Naive thymus-derived CD4-positive, alpha-beta T cell (primary cell): ENCODE data around the gene CDH13. TPM values are rescaled to one million over a fixed set of nuclear protein-coding genes. Genes with fewer than 3 reads are reported as not detected.

Source experiments
- ATAC-seq: fragments of 150-1000 bp; cut with Tn5 transposase; 2 replicates; pipeline ENCODE4 v1.10.0; 2021; ENCODE audit warnings: mild to moderate bottlenecking, moderate library complexity
- CTCF ChIA-PET: fragments of 350-600 bp; sonication (Branson Sonifier 250); formaldehyde crosslinking; loops from one replicate; lab custom pipeline; 2021; ENCODE audit warnings: antibody characterized with exemption; lab: Charles Lee
- POLR2A ChIA-PET: fragments of 350-600 bp; sonication (Branson Sonifier 250); formaldehyde crosslinking; loops from one replicate; lab custom pipeline; 2021; ENCODE audit warnings: antibody characterized with exemption, inconsistent platforms; lab: Charles Lee
- DNase-seq, 9 donors: peaks; one replicate each; pipeline versions ENCODE4 v3.0.0 to v3.0.0-alpha.2; 2020 to 2022; ENCODE audit warnings: mixed read lengths in 1 of 9
- H3K27ac ChIP-seq: one replicate; pipeline ENCODE4 v1.7.0; 2013; ENCODE audit warnings: mild to moderate bottlenecking, low read depth, low read length, moderate library complexity
- H3K27me3 ChIP-seq, 2 donors: one replicate each; pipeline ENCODE4 v1.7.0; 2013; ENCODE audit warnings: low read length in 2 of 2, mild to moderate bottlenecking in 2 of 2, moderate library complexity in 2 of 2; ENCODE audit not compliant: control insufficient read depth in 2 of 2, insufficient read depth in 2 of 2
- H3K36me3 ChIP-seq, 3 experiments: 1 replicate in 2 of 3; 2 replicates in 1 of 3; pipeline ENCODE4 v1.7.0; 2013; ENCODE audit warnings: low read length in 3 of 3, mild to moderate bottlenecking in 3 of 3, moderate library complexity in 1 of 3; ENCODE audit not compliant: insufficient read depth in 3 of 3, control insufficient read depth in 2 of 3
- H3K4me1 ChIP-seq, 2 donors: one replicate each; pipeline ENCODE4 v1.7.0; 2013; ENCODE audit warnings: low read length in 2 of 2, mild to moderate bottlenecking in 2 of 2, moderate library complexity in 1 of 2; ENCODE audit not compliant: control insufficient read depth in 2 of 2, insufficient read depth in 2 of 2
- H3K4me3 ChIP-seq: 2 replicates; pipeline ENCODE4 v1.7.0; 2013; ENCODE audit warnings: mild to moderate bottlenecking, low read length
- H3K9me3 ChIP-seq, 3 experiments: 1 replicate in 2 of 3; 2 replicates in 1 of 3; pipeline ENCODE4 v1.7.0; 2013; ENCODE audit warnings: low read length in 3 of 3; ENCODE audit not compliant: control insufficient read depth in 2 of 3
- H3K27ac Mint-ChIP-seq, 9 donors: one replicate each; pipeline ENCODE4 v1.8.0; 2020 to 2022; ENCODE audit warnings: mixed read lengths in 9 of 9, mild to moderate bottlenecking in 8 of 9, moderate library complexity in 5 of 9, inconsistent platforms in 2 of 9
- H3K27me3 Mint-ChIP-seq, 5 donors: one replicate each; pipeline ENCODE4 v1.8.0; 2021 to 2022; ENCODE audit warnings: mixed read lengths in 5 of 5, mild to moderate bottlenecking in 1 of 5
- H3K36me3 Mint-ChIP-seq, 5 donors: one replicate each; pipeline ENCODE4 v1.8.0; 2020 to 2022; ENCODE audit warnings: mixed read lengths in 5 of 5, mild to moderate bottlenecking in 3 of 5, inconsistent platforms in 1 of 5
- H3K4me1 Mint-ChIP-seq, 7 donors: one replicate each; pipeline ENCODE4 v1.8.0; 2020 to 2022; ENCODE audit warnings: mixed read lengths in 7 of 7, mild to moderate bottlenecking in 3 of 7, inconsistent platforms in 1 of 7
- H3K4me3 Mint-ChIP-seq, 10 donors: one replicate each; pipeline ENCODE4 v1.8.0; 2020 to 2022; ENCODE audit warnings: mild to moderate bottlenecking in 10 of 10, mixed read lengths in 10 of 10, moderate library complexity in 6 of 10, inconsistent platforms in 2 of 10
- H3K9me3 Mint-ChIP-seq, 11 donors: one replicate each; pipeline ENCODE4 v1.8.0; 2020 to 2022; ENCODE audit warnings: mixed read lengths in 11 of 11, mild to moderate bottlenecking in 4 of 11, inconsistent platforms in 1 of 11, moderate library complexity in 1 of 11
- intact Hi-C, 2 donors: fragments of 100-400 bp; cut with micrococcal nuclease; formaldehyde crosslinking; loops; one replicate each; pipeline ENCODE4 v1.15.1; 2023
- polyA plus RNA-seq, 2 donors: library from polyadenylated mRNA; unstranded; fragments of 300-500 nt; fragmentation: Illumina TruSeq; gene quantifications; one replicate each; pipeline ENCODE4 v1.2.3, GENCODE V29; 2021
- total RNA-seq, 6 experiments: library from RNA in 5 of 6; stranded (reverse) in 5 of 6; gene quantifications; 1 replicate in 5 of 6; 2 replicates in 1 of 6; pipeline ENCODE4 v1.2.3 and lab custom pipeline; 2021 to 2026

The CDH13 gene
- total and polyA plus RNA-seq, 7 experiments from 2014 or later = not detected

- Mint-ChIP-seq H3K27ac (no peak overlapping the region), H3K4me3 (no peak overlapping the region), H3K27me3 (peaks cover 0 to 25% (median 3%) of the 10 kb centered on the region in 5 donors), H3K4me1 (no peaks in the 10 kb centered on the region), H3K9me3 (peaks cover 0 to 7% (median 0%) of the 10 kb centered on the region in 11 donors), H3K36me3 (no peaks in the 10 kb centered on the region)
- H3K27me3 ChIP-seq = no peaks in the 10 kb centered on the region
- ATAC-seq (no peak), DNase-seq (no peak)
- H3K27ac ChIP-seq = no peak overlapping the region
- H3K4me3 ChIP-seq = no peak overlapping the region
- ChIA-PET POLR2A (no interaction called here), CTCF (no interaction called here)
- H3K36me3 ChIP-seq = no peaks in the 10 kb centered on the region
- intact Hi-C loops = no loop called here
- H3K4me1 ChIP-seq = no peaks in the 10 kb centered on the region
- H3K9me3 ChIP-seq = no peaks in the 10 kb centered on the region
Observed at GRCh38 chr16:83302853-83303252, 676.1 kb downstream of the CDH13 start.

- peaks cover 0 to 3% (median 0%) of the 10 kb centered on the region in 11 donors for H3K9me3 Mint-ChIP-seq
- H3K36me3 Mint-ChIP-seq = no peaks in the 10 kb centered on the region
- H3K4me1 ChIP-seq = no peaks in the 10 kb centered on the region
- no peaks in the 10 kb centered on the region for H3K36me3 ChIP-seq
- intact Hi-C loops = no loop called here
- peaks cover 2 to 31% (median 6%) of the 10 kb centered on the region in 5 donors for H3K27me3 Mint-ChIP-seq
- DNase-seq (no peak), ATAC-seq (no peak)
- POLR2A ChIA-PET = no interaction called here
- no peaks in the 10 kb centered on the region for H3K27me3 ChIP-seq
- no peak overlapping the region for H3K27ac Mint-ChIP-seq
- H3K4me1 Mint-ChIP-seq = no peaks in the 10 kb centered on the region
- H3K9me3 ChIP-seq = no peaks in the 10 kb centered on the region
- H3K4me3 Mint-ChIP-seq = no peak overlapping the region
- CTCF ChIA-PET = no interaction called here
- H3K4me3 ChIP-seq = no peak overlapping the region
- no peak overlapping the region for H3K27ac ChIP-seq
Observed at GRCh38 chr16:83305092-83305491, 678.3 kb downstream of the CDH13 start.

GRCh38 chr16:83306961-83307593 is 680.3 kb downstream of the CDH13 start:
- Histone ChIP-seq H3K4me3 (no peak overlapping the region), H3K27ac (no peak overlapping the region), H3K27me3 (no peaks in the 10 kb centered on the region), H3K36me3 (no peaks in the 10 kb centered on the region), H3K9me3 (no peaks in the 10 kb centered on the region), H3K4me1 (no peaks in the 10 kb centered on the region)
- Mint-ChIP-seq H3K36me3 (no peaks in the 10 kb centered on the region), H3K4me1 (no peaks in the 10 kb centered on the region), H3K27ac (no peak overlapping the region), H3K9me3 (peaks cover 0 to 5% (median 0%) of the 10 kb centered on the region in 11 donors), H3K27me3 (peaks cover 2 to 31% (median 6%) of the 10 kb centered on the region in 5 donors), H3K4me3 (no peak overlapping the region)
- DNase-seq (no peak), ATAC-seq (no peak)
- ChIA-PET CTCF (no interaction called here), POLR2A (interaction anchor here (0.7 kb wide), 1 partner anchor 84 kb away, joined by 3 read pairs; no protein-coding TSS in a partner anchor)
- intact Hi-C loops = no loop called here

GRCh38 chr16:83307594-83307992 is 680.8 kb downstream of the CDH13 start:
- no peak overlapping the region for H3K4me3 ChIP-seq
- no peak for ATAC-seq
- no peaks in the 10 kb centered on the region for H3K9me3 ChIP-seq
- no peaks in the 10 kb centered on the region for H3K36me3 ChIP-seq
- Mint-ChIP-seq H3K27ac (no peak overlapping the region), H3K36me3 (no peaks in the 10 kb centered on the region), H3K27me3 (peaks cover 2 to 31% (median 6%) of the 10 kb centered on the region in 5 donors), H3K9me3 (peaks cover 0 to 5% (median 0%) of the 10 kb centered on the region in 11 donors), H3K4me1 (no peaks in the 10 kb centered on the region), H3K4me3 (no peak overlapping the region)
- POLR2A ChIA-PET = interaction anchor here (0.7 kb wide), 1 partner anchor 83 kb away, joined by 3 read pairs; no protein-coding TSS in a partner anchor
- intact Hi-C loops = no loop called here
- DNase-seq = no peak
- CTCF ChIA-PET = no interaction called here
- no peak overlapping the region for H3K27ac ChIP-seq
- H3K4me1 ChIP-seq = no peaks in the 10 kb centered on the region
- H3K27me3 ChIP-seq = no peaks in the 10 kb centered on the region

GRCh38 chr16:83308414-83308813 is 681.6 kb downstream of the CDH13 start:
- H3K4me3 Mint-ChIP-seq = no peak overlapping the region
- no peaks in the 10 kb centered on the region for H3K9me3 ChIP-seq
- H3K27me3 ChIP-seq = no peaks in the 10 kb centered on the region
- no peaks in the 10 kb centered on the region for H3K36me3 Mint-ChIP-seq
- ChIA-PET POLR2A (no interaction called here), CTCF (no interaction called here)
- DNase-seq = no peak
- H3K27ac ChIP-seq = no peak overlapping the region
- H3K27ac Mint-ChIP-seq = no peak overlapping the region
- H3K9me3 Mint-ChIP-seq = peaks cover 0 to 4% (median 0%) of the 10 kb centered on the region in 11 donors
- ATAC-seq = no peak
- no peaks in the 10 kb centered on the region for H3K4me1 ChIP-seq
- H3K4me3 ChIP-seq = no peak overlapping the region
- no peaks in the 10 kb centered on the region for H3K36me3 ChIP-seq
- H3K27me3 Mint-ChIP-seq = peaks cover 2 to 27% (median 6%) of the 10 kb centered on the region in 5 donors
- H3K4me1 Mint-ChIP-seq = no peaks in the 10 kb centered on the region
- intact Hi-C loops = no loop called here

GRCh38 chr16:83310816-83311215 is 684.0 kb downstream of the CDH13 start:
- DNase-seq (no peak), ATAC-seq (no peak)
- intact Hi-C loops = no loop called here
- Histone ChIP-seq H3K27ac (no peak overlapping the region), H3K36me3 (no peaks in the 10 kb centered on the region), H3K4me3 (no peak overlapping the region), H3K9me3 (no peaks in the 10 kb centered on the region), H3K4me1 (no peaks in the 10 kb centered on the region), H3K27me3 (no peaks in the 10 kb centered on the region)
- peaks cover 0 to 15% (median 6%) of the 10 kb centered on the region in 5 donors for H3K27me3 Mint-ChIP-seq
- ChIA-PET CTCF (no interaction called here), POLR2A (no interaction called here)
- H3K4me3 Mint-ChIP-seq = no peak overlapping the region
- H3K4me1 Mint-ChIP-seq = no peaks in the 10 kb centered on the region
- peaks cover 0 to 4% (median 0%) of the 10 kb centered on the region in 11 donors for H3K9me3 Mint-ChIP-seq
- no peak overlapping the region for H3K27ac Mint-ChIP-seq
- H3K36me3 Mint-ChIP-seq = no peaks in the 10 kb centered on the region
